CD4-positive, alpha-beta T cell treated with Interleukin-4 for 1 hour (primary cell): ENCODE data around the gene C19orf85.

Experiments
- DNase-seq, 2 donors: peaks; one replicate each; pipeline ENCODE4 v3.0.0-alpha.2; 2020 to 2022

C19orf85 gene

GRCh38 chr19:55488986-55489710 lies 24.6 kb upstream of the C19orf85 start:
- DNase-seq = no peak

- no peak for DNase-seq
Measured at GRCh38 chr19:55487924-55488687, 23.6 kb upstream of the C19orf85 start, which contains the start of gene SSC5D. Gene SSC5D, plus strand, starts transcription at chr19:55488436. Its CDS starts 154 bp downstream, at chr19:55488590.

GRCh38 chr19:55486971-55487923 lies 22.7 kb upstream of the C19orf85 start:
- no peak for DNase-seq

- no peak for DNase-seq
Measured at GRCh38 chr19:55486043-55486970, 21.8 kb upstream of the C19orf85 start.

- DNase-seq = no peak
Measured at GRCh38 chr19:55485439-55486011, 21.0 kb upstream of the C19orf85 start.

- DNase-seq = peak; percentile 72 to 73
Measured at GRCh38 chr19:55484593-55485438, 20.3 kb upstream of the C19orf85 start, which contains the start of gene NAT14. Gene NAT14, plus strand, starts transcription at chr19:55485188. Its CDS starts 521 bp downstream, at chr19:55485709.

GRCh38 chr19:55483706-55484592 lies 19.4 kb upstream of the C19orf85 start:
- no peak for DNase-seq

GRCh38 chr19:55482967-55483705 lies 18.6 kb upstream of the C19orf85 start:
- no peak for DNase-seq

- DNase-seq = no peak
Measured at GRCh38 chr19:55482156-55482961, 17.8 kb upstream of the C19orf85 start.

- DNase-seq = no peak
Measured at GRCh38 chr19:55481794-55482155, 17.2 kb upstream of the C19orf85 start.

GRCh38 chr19:55481148-55481793 lies 16.7 kb upstream of the C19orf85 start:
- DNase-seq = no peak

- no peak for DNase-seq
Measured at GRCh38 chr19:55479451-55480230, 15.1 kb upstream of the C19orf85 start.

- no peak for DNase-seq
Measured at GRCh38 chr19:55479045-55479444, 14.5 kb upstream of the C19orf85 start.

GRCh38 chr19:55478364-55478763 lies 13.8 kb upstream of the C19orf85 start:
- no peak for DNase-seq

GRCh38 chr19:55477905-55478304 lies 13.4 kb upstream of the C19orf85 start:
- no peak for DNase-seq

- DNase-seq = peak; percentile 98
Measured at GRCh38 chr19:55476100-55476775, 11.7 kb upstream of the C19orf85 start, which contains the start of gene ZNF628. Gene ZNF628, plus strand, starts transcription at chr19:55476617. Its CDS starts 3,294 bp downstream, at chr19:55479911.
